Caco-2 (cell line): ENCODE data around the gene MED10. TPM values are rescaled to one million over a fixed set of nuclear protein-coding genes. Genes with fewer than 3 reads are reported as not detected.

Experiments used
- BruUV-seq: library from RNA; stranded (reverse); fragments of 400-500 nt; replicated peaks from 2 replicates; lab custom pipeline; 2021; lab: Mats Ljungman, UMichigan
- CTCF ChIA-PET: fragments of 300-600 bp; sonication (Branson Sonifier 250); formaldehyde crosslinking; loops from one replicate; lab custom pipeline; 2022; ENCODE audit warnings: antibody characterized with exemption; lab: Charles Lee
- POLR2A ChIA-PET: fragments of 300-600 bp; sonication (Branson Sonifier 250); formaldehyde crosslinking; loops from one replicate; lab custom pipeline; 2022; ENCODE audit warnings: antibody characterized with exemption; lab: Charles Lee
- DNase-seq, 2 experiments: peaks; one replicate each; pipeline versions ENCODE4 v3.0.0 to v3.0.0-alpha.2; 2020 to 2022
- H3K27me3 ChIP-seq: replicated peaks from 2 replicates; pipeline ENCODE4 v1.6.0; 2011; ENCODE audit warnings: low read length; ENCODE audit not compliant: control insufficient read depth, insufficient read depth
- H3K36me3 ChIP-seq: 2 replicates; pipeline ENCODE4 v1.5.1; 2011; ENCODE audit warnings: low read length; ENCODE audit not compliant: control insufficient read depth, insufficient read depth
- H3K4me1 ChIP-seq: fragments of 250-450 bp; sonication (Bioruptor Pico); 2 replicates; pipeline ENCODE4 v1.5.1; 2020; ENCODE audit warnings: mild to moderate bottlenecking
- H3K4me3 ChIP-seq: 2 replicates; pipeline ENCODE4 v1.5.1; 2011; ENCODE audit warnings: low read depth, mild to moderate bottlenecking, control low read depth, low read length
- H3K9me3 ChIP-seq: fragments of 250-450 bp; sonication (Bioruptor Pico); 2 replicates; pipeline ENCODE4 v1.5.1; 2020; ENCODE audit warnings: mild to moderate bottlenecking, moderate library complexity
- H3K27ac Mint-ChIP-seq: one replicate; pipeline ENCODE4 v1.8.0; 2022; ENCODE audit warnings: mixed read lengths; ENCODE audit not compliant: unreplicated experiment
- H3K27me3 Mint-ChIP-seq: one replicate; pipeline ENCODE4 v1.8.0; 2022; ENCODE audit warnings: mixed read lengths; ENCODE audit not compliant: insufficient read depth, unreplicated experiment
- H3K36me3 Mint-ChIP-seq: one replicate; pipeline ENCODE4 v1.8.0; 2022; ENCODE audit warnings: mild to moderate bottlenecking, mixed read lengths; ENCODE audit not compliant: insufficient read depth, unreplicated experiment
- H3K4me1 Mint-ChIP-seq: one replicate; pipeline ENCODE4 v1.8.0; 2022; ENCODE audit warnings: low read depth, mixed read lengths; ENCODE audit not compliant: unreplicated experiment
- H3K4me3 Mint-ChIP-seq: one replicate; pipeline ENCODE4 v1.8.0; 2022; ENCODE audit warnings: mild to moderate bottlenecking, moderate library complexity, mixed read lengths; ENCODE audit not compliant: unreplicated experiment
- H3K9me3 Mint-ChIP-seq: one replicate; pipeline ENCODE4 v1.8.0; 2022; ENCODE audit warnings: mixed read lengths; ENCODE audit not compliant: unreplicated experiment
- intact Hi-C: fragments of 100-400 bp; cut with micrococcal nuclease; formaldehyde crosslinking; loops from one replicate; pipeline ENCODE4 v1.10.0; 2022; ENCODE audit not compliant: unreplicated experiment
- total RNA-seq: library from RNA; stranded (reverse); gene quantifications from 2 replicates; pipeline ENCODE4 v1.2.3, GENCODE V29; 2022
- TF ChIP-seq, protein P1 (sequence below), 2 experiments: fragments of 200-600 bp in 1 of 2; IDR thresholded peaks; 1 replicate in 1 of 2; 2 replicates in 1 of 2; pipeline versions ENCODE4 v1.5.1 to v1.8.0; 2011 to 2022; ENCODE audit warnings: antibody characterized with exemption in 1 of 2, control low read depth in 1 of 2, inconsistent platforms in 1 of 2, low read depth in 1 of 2, low read length in 1 of 2, mild to moderate bottlenecking in 1 of 2, moderate library complexity in 1 of 2; ENCODE audit not compliant: insufficient read depth in 1 of 2, severe bottlenecking in 1 of 2, unreplicated experiment in 1 of 2

The MED10 gene
- total RNA-seq, 1 experiment from 2014 or later, result 50.6 TPM

DNA sequence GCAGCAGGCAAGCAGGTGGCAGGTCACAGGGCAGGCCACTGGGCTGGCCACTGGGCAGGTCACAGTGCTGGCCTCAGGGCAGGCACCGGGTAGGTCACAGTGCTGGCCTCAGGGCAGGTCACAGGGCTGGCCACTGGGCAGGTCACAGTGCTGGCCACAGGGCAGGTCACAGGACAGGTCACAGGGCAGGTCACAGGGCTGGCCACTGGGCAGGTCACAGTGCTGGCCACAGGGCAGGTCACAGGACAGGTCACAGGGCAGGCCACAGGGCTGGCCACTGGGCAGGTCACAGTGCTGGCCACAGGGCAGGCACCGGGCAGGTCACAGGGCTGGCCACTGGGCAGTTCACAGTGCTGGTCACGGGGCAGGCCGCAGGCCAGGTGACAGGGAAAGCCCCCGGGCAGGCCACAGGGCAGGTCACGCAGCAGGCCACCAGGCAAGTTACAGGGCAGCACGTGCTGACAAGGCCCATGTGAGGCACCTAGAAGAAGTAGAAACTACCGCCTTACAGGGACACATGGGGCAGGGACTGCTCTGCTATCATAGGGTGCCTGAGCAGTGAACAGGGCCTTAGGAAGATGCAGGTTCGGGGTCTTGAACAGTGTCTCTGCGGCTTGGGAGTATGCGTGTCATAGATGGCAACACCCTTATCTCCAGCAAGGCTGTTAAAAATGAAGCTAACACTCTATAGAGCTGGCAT lies 18.6 kb upstream of the MED10 start:
- Mint-ChIP-seq H3K4me3 (no peak overlapping the region), H3K9me3 (no peaks in the 10 kb centered on the region), H3K4me1 (no peaks in the 10 kb centered on the region), H3K27me3 (peaks cover 29% of the 10 kb centered on the region), H3K27ac (no peak overlapping the region), H3K36me3 (no peaks in the 10 kb centered on the region)
- ChIA-PET POLR2A (no interaction called here), CTCF (no interaction called here)
- Histone ChIP-seq H3K27me3 (no peaks in the 10 kb centered on the region), H3K4me1 (no peaks in the 10 kb centered on the region), H3K4me3 (no peak overlapping the region), H3K9me3 (no peaks in the 10 kb centered on the region; the same call in 1 of the 2 replicates), H3K36me3 (no peaks in the 10 kb centered on the region)
- DNase-seq, result no peak
- intact Hi-C loops, result no loop called here
- TF ChIP-seq, protein P1, sequence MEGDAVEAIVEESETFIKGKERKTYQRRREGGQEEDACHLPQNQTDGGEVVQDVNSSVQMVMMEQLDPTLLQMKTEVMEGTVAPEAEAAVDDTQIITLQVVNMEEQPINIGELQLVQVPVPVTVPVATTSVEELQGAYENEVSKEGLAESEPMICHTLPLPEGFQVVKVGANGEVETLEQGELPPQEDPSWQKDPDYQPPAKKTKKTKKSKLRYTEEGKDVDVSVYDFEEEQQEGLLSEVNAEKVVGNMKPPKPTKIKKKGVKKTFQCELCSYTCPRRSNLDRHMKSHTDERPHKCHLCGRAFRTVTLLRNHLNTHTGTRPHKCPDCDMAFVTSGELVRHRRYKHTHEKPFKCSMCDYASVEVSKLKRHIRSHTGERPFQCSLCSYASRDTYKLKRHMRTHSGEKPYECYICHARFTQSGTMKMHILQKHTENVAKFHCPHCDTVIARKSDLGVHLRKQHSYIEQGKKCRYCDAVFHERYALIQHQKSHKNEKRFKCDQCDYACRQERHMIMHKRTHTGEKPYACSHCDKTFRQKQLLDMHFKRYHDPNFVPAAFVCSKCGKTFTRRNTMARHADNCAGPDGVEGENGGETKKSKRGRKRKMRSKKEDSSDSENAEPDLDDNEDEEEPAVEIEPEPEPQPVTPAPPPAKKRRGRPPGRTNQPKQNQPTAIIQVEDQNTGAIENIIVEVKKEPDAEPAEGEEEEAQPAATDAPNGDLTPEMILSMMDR (IDR thresholded peaks at IDR 0.05; ENCODE audit: insufficient read depth in 1 of 2, low read depth in 1 of 2, low read length in 1 of 2, severe bottlenecking in 1 of 2, unreplicated experiment in 1 of 2), result no peak
- BruUV-seq, result no TSS peak

DNA sequence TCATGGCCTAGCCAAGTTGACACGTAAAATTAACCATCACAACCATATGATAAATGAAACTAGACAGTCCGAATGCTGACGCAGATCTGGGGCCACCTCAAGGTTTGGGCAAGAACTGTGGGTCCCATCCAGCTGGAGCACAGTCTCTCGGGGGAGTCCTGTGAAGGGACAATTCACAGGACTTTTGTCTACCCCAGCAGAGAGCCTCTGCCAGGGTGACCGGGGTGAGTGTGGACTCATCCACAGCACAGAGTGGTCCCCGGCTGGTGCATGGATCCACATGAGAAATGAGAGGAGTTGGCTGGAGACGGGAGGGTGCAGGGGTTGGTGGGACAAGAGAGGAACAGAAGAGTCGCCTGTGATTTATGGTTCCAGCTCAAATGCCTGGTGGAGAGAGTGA lies 17.7 kb upstream of the MED10 start:
- H3K36me3 ChIP-seq, result no peaks in the 10 kb centered on the region
- no peak overlapping the region for H3K4me3 ChIP-seq
- Mint-ChIP-seq H3K9me3 (no peaks in the 10 kb centered on the region), H3K27me3 (peaks cover 23% of the 10 kb centered on the region), H3K36me3 (no peaks in the 10 kb centered on the region), H3K4me3 (no peak overlapping the region), H3K27ac (no peak overlapping the region), H3K4me1 (no peaks in the 10 kb centered on the region)
- CTCF ChIA-PET, result no interaction called here
- no peaks in the 10 kb centered on the region for H3K27me3 ChIP-seq
- intact Hi-C loops, result no loop called here
- BruUV-seq, result no TSS peak
- POLR2A ChIA-PET, result no interaction called here
- H3K4me1 ChIP-seq, result no peaks in the 10 kb centered on the region
- TF ChIP-seq, protein P1 (IDR thresholded peaks at IDR 0.05; ENCODE audit: insufficient read depth in 1 of 2, low read depth in 1 of 2, low read length in 1 of 2, severe bottlenecking in 1 of 2, unreplicated experiment in 1 of 2), result no peak
- no peaks in the 10 kb centered on the region; the same call in 1 of the 2 replicates for H3K9me3 ChIP-seq
- no peak for DNase-seq

GRCh38 chr5:6395621-6396020 lies 17.3 kb upstream of the MED10 start:
- no peak overlapping the region for H3K27ac Mint-ChIP-seq
- intact Hi-C loops, result no loop called here
- H3K4me1 ChIP-seq, result no peaks in the 10 kb centered on the region
- no peak for DNase-seq
- H3K27me3 ChIP-seq, result no peaks in the 10 kb centered on the region
- TF ChIP-seq, protein P1 (IDR thresholded peaks at IDR 0.05; ENCODE audit: insufficient read depth in 1 of 2, low read depth in 1 of 2, low read length in 1 of 2, severe bottlenecking in 1 of 2, unreplicated experiment in 1 of 2), result no peak
- H3K4me3 ChIP-seq, result no peak overlapping the region
- H3K9me3 ChIP-seq, result no peaks in the 10 kb centered on the region; the same call in 1 of the 2 replicates
- CTCF ChIA-PET, result no interaction called here
- H3K36me3 Mint-ChIP-seq, result no peaks in the 10 kb centered on the region
- H3K36me3 ChIP-seq, result no peaks in the 10 kb centered on the region
- no peak overlapping the region for H3K4me3 Mint-ChIP-seq
- no peaks in the 10 kb centered on the region for H3K9me3 Mint-ChIP-seq
- no peaks in the 10 kb centered on the region for H3K4me1 Mint-ChIP-seq
- peaks cover 23% of the 10 kb centered on the region for H3K27me3 Mint-ChIP-seq
- POLR2A ChIA-PET, result no interaction called here
- no TSS peak for BruUV-seq
